Smooth muscle cell (in vitro differentiated cells): ENCODE data around the gene ABCA5. TPM values are rescaled to one million over a fixed set of nuclear protein-coding genes. Genes with fewer than 3 reads are reported as not detected.

Experiments
- DNase-seq: peaks from one replicate; lab custom pipeline; 2025; ENCODE audit not compliant: unreplicated experiment; lab: John Stamatoyannopoulos, UW
- H2AFZ ChIP-seq: fragments of 200-600 bp; sonication (generic); 2 replicates; pipeline ENCODE4 v1.6.0; 2016; ENCODE audit warnings: antibody characterized with exemption, low read depth, mild to moderate bottlenecking
- H3F3A ChIP-seq: fragments of 200-600 bp; sonication (generic); 2 replicates; pipeline ENCODE4 v1.6.0; 2017; ENCODE audit warnings: antibody characterized with exemption, low read depth
- H3K27ac ChIP-seq: fragments of 200-600 bp; sonication (generic); 2 replicates; pipeline ENCODE4 v1.5.1; 2016; ENCODE audit warnings: low read depth, mild to moderate bottlenecking
- H3K27me3 ChIP-seq: fragments of 200-600 bp; sonication (generic); 2 replicates; pipeline ENCODE4 v1.6.1; 2016; ENCODE audit warnings: low read depth, mild to moderate bottlenecking
- H3K36me3 ChIP-seq: fragments of 200-600 bp; sonication (generic); 2 replicates; pipeline ENCODE4 v1.5.1; 2016; ENCODE audit warnings: low read depth
- H3K4me1 ChIP-seq: fragments of 200-600 bp; sonication (generic); 2 replicates; pipeline ENCODE4 v1.5.1; 2016; ENCODE audit warnings: low read depth
- H3K4me2 ChIP-seq: fragments of 200-600 bp; sonication (generic); 2 replicates; pipeline ENCODE4 v1.6.0; 2016; ENCODE audit warnings: mild to moderate bottlenecking
- H3K4me3 ChIP-seq: fragments of 200-600 bp; sonication (generic); 2 replicates; pipeline ENCODE4 v1.5.1; 2016; ENCODE audit warnings: mild to moderate bottlenecking
- H3K79me2 ChIP-seq: fragments of 200-600 bp; sonication (generic); 2 replicates; pipeline ENCODE4 v1.6.0; 2016; ENCODE audit warnings: low read depth, mild to moderate bottlenecking
- H3K9ac ChIP-seq: fragments of 200-600 bp; sonication (generic); 2 replicates; pipeline ENCODE4 v1.6.0; 2016; ENCODE audit warnings: low read depth
- H3K9me3 ChIP-seq: fragments of 200-600 bp; sonication (generic); replicated peaks from 2 replicates; pipeline ENCODE4 v1.5.1; 2016; ENCODE audit warnings: low read depth
- H4K20me1 ChIP-seq: fragments of 200-600 bp; sonication (generic); 2 replicates; pipeline ENCODE4 v1.6.0; 2016; ENCODE audit warnings: low read depth
- CTCF ChIP-seq: fragments of 200-600 bp; sonication (generic); IDR thresholded peaks from 2 replicates; pipeline ENCODE4 v1.5.1; 2017; ENCODE audit warnings: borderline replicate concordance, mild to moderate bottlenecking, antibody characterized with exemption; ENCODE audit not compliant: insufficient read depth, poor library complexity, severe bottlenecking
- WGBS: methylation state at CpG from one replicate; pipeline ENCODE4 v1.1.7; 2016; ENCODE audit warnings: low lambda C conversion rate; 5-methylcytosine and 5-hydroxymethylcytosine counted together
- polyA plus RNA-seq: library from polyadenylated mRNA; unstranded; fragments of >200 nt; fragmentation: Nextera tagmentation; extraction: Ambion mirVana; gene quantifications from 2 replicates; pipeline ENCODE4 v1.2.1, GENCODE V29; 2016
- total RNA-seq: library from RNA; depleted of rRNA; stranded (reverse); fragments of >200 nt; gene quantifications from 2 replicates; pipeline ENCODE4 v1.2.3, GENCODE V29; 2014

Gene ABCA5
- total and polyA plus RNA-seq, 2 experiments from 2014 or later, result 2.2 to 11.3 TPM

GRCh38 chr17:69331756-69332155 is 4.8 kb upstream of the ABCA5 start:
- Histone ChIP-seq H3K27me3 (peaks cover 28% of the 10 kb centered on the region), H3K4me3 (no peak overlapping the region), H3K79me2 (no peaks in the 10 kb centered on the region), H3K4me2 (no peak overlapping the region), H2AFZ (no peak overlapping the region), H3K36me3 (no peaks in the 10 kb centered on the region), H3F3A (no peaks in the 10 kb centered on the region), H3K27ac (no peak overlapping the region), H3K9ac (no peak overlapping the region), H3K9me3 (no peaks in the 10 kb centered on the region), H4K20me1 (no peaks in the 10 kb centered on the region), H3K4me1 (no peaks in the 10 kb centered on the region)
- no peak for DNase-seq
- no peak for TF ChIP-seq CTCF
- 75% methylated on average over 2 of the region's 2 CpGs for WGBS

DNA sequence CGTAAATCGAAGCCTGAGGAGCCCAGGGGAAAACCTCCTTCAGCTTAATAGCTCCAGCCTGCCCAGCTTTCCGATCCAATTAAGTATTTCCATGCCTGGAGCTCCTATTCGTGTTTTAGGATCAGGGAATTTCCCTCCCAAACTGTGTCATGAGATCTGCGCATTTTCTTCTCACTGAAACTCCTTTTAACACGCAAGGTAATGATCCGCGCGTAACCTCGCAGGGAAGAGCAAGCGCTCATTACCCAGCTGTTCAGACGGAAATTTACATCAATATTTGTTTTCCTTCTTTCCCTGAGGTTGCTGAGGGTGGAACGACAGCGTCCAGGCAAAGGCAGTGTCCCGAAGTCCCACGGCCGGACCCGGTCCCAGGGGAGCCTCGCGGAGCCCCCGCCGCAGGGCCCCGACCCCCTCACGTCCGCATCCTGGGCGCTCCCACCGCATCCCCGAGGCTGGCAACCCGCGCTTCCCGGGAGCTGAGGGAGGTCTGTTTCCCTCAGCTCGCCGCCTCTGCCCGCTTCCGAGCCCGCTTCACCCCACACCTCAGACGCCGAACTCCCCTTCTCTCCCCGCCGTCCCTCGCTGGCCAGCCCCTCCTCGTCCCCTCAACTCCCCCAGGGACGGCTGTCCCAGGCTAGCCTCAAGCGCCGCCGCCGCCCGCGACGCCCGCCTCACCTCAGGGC is 415 bp downstream of the ABCA5 start:
- Histone ChIP-seq H2AFZ (peak overlapping the region; percentile 97), H4K20me1 (no peaks in the 10 kb centered on the region), H3K9ac (peak overlapping the region; percentile 79), H3K36me3 (no peaks in the 10 kb centered on the region), H3K4me2 (peak overlapping the region; percentile 95), H3K4me3 (peak overlapping the region; percentile 86), H3K27me3 (peaks cover 19% of the 10 kb centered on the region), H3K27ac (peak overlapping the region; percentile 62), H3K9me3 (no peaks in the 10 kb centered on the region), H3K79me2 (no peaks in the 10 kb centered on the region), H3K4me1 (peaks cover 6% of the 10 kb centered on the region), H3F3A (peaks cover 5% of the 10 kb centered on the region)
- TF ChIP-seq CTCF, result no peak
- no peak for DNase-seq
- WGBS, result 1% methylated on average over 47 of the region's 51 CpGs

GRCh38 chr17:69325518-69326376 is 1.2 kb downstream of the ABCA5 start:
- Histone ChIP-seq H3F3A (peaks cover 5% of the 10 kb centered on the region), H3K36me3 (no peaks in the 10 kb centered on the region), H3K79me2 (no peaks in the 10 kb centered on the region), H3K9me3 (no peaks in the 10 kb centered on the region), H3K27ac (peak overlapping the region; percentile 62), H3K4me2 (peak overlapping the region; percentile 95), H4K20me1 (no peaks in the 10 kb centered on the region), H2AFZ (peak overlapping the region; percentile 97), H3K4me1 (peaks cover 6% of the 10 kb centered on the region), H3K9ac (peak overlapping the region; percentile 79), H3K4me3 (peak overlapping the region; percentile 86), H3K27me3 (peaks cover 12% of the 10 kb centered on the region)
- TF ChIP-seq CTCF, result no peak
- no peak for DNase-seq
- 62% methylated on average over 15 of the region's 15 CpGs for WGBS
